ENCODE measurements around the gene LHPP. TPM values are rescaled to one million over a fixed set of nuclear protein-coding genes. Genes with fewer than 3 reads are reported as not detected.

LHPP gene
- total and polyA plus RNA-seq, 2 experiments from 2014 or later = 19.1 to 40.6 TPM

- TF ChIP-seq, protein P1, sequence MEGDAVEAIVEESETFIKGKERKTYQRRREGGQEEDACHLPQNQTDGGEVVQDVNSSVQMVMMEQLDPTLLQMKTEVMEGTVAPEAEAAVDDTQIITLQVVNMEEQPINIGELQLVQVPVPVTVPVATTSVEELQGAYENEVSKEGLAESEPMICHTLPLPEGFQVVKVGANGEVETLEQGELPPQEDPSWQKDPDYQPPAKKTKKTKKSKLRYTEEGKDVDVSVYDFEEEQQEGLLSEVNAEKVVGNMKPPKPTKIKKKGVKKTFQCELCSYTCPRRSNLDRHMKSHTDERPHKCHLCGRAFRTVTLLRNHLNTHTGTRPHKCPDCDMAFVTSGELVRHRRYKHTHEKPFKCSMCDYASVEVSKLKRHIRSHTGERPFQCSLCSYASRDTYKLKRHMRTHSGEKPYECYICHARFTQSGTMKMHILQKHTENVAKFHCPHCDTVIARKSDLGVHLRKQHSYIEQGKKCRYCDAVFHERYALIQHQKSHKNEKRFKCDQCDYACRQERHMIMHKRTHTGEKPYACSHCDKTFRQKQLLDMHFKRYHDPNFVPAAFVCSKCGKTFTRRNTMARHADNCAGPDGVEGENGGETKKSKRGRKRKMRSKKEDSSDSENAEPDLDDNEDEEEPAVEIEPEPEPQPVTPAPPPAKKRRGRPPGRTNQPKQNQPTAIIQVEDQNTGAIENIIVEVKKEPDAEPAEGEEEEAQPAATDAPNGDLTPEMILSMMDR (IDR thresholded peaks at IDR 0.05; ENCODE audit: low read depth, low read length) = no peak
- Histone ChIP-seq H3K4me3 (no peak overlapping the region), H3K27me3 (peaks cover 51% of the 10 kb centered on the region), H3K4me1 (ENCODE audit: low read depth) (no peaks in the 10 kb centered on the region), H3K9me3 (ENCODE audit: low read depth) (no peaks in the 10 kb centered on the region), H3K27ac (no peak overlapping the region), H3K36me3 (no peaks in the 10 kb centered on the region)
- no peak for DNase-seq (ENCODE audit: low read depth in 1 of 2, low spot score in 1 of 2)
Observed at GRCh38 chr10:124455441-124455840, 6.2 kb upstream of the LHPP start.

- Histone ChIP-seq H3K4me1 (ENCODE audit: low read depth) (no peaks in the 10 kb centered on the region), H3K4me3 (no peak overlapping the region), H3K27ac (no peak overlapping the region), H3K36me3 (no peaks in the 10 kb centered on the region), H3K27me3 (peaks cover 24% of the 10 kb centered on the region), H3K9me3 (ENCODE audit: low read depth) (no peaks in the 10 kb centered on the region)
- TF ChIP-seq, protein P1 (IDR thresholded peaks at IDR 0.05; ENCODE audit: low read depth, low read length) = no peak
- no peak for DNase-seq (ENCODE audit: low read depth in 1 of 2, low spot score in 1 of 2)
Observed at GRCh38 chr10:124458473-124458872, 3.1 kb upstream of the LHPP start.

DNA sequence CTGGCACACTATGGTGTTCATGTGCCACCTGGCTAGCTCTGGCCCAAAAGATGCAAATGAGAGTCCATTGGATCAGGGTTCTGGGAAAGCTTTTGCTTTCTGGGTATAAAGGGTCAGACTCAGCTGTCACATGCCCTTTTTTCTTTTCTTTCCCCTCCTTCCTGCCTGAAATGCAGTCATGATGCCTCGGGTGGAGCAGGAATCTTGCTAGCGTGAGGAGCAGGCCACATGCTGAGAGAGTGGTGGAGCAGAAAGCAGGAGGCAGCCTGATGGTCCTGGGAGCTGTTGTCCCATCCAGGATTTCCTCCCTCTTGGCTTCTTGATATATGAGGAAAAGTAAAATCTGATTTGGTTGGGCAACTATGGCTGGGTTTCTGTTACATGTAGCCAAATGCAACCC lies 2.7 kb upstream of the LHPP start:
- Histone ChIP-seq H3K4me1 (ENCODE audit: low read depth) (peaks cover under 1% of the 10 kb centered on the region), H3K27ac (no peak overlapping the region), H3K36me3 (no peaks in the 10 kb centered on the region), H3K27me3 (peaks cover 20% of the 10 kb centered on the region), H3K4me3 (no peak overlapping the region), H3K9me3 (ENCODE audit: low read depth) (no peaks in the 10 kb centered on the region)
- TF ChIP-seq, protein P1 (IDR thresholded peaks at IDR 0.05; ENCODE audit: low read depth, low read length) = no peak
- DNase-seq (ENCODE audit: low read depth in 1 of 2, low spot score in 1 of 2) = no peak

DNA sequence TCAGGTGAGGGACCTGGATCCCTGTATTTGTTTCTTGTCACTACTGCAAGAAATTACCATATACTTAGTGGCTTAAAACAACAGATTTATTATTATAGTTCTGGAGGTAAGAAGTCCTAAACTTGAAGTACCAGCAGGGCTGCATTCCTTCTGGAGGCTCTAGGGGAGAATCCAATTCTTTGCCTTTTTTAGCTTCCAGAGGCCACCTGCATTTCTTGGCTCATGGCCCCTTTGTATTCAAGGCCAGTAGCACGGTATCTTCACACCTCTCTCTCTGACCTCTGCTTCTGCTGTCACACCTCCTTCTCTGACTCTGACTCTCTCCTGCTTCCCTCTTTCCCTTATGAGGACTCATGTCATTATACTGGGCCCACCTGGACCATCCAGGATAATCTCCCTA lies 2.2 kb upstream of the LHPP start:
- no peak overlapping the region for H3K4me3 ChIP-seq
- H3K36me3 ChIP-seq = no peaks in the 10 kb centered on the region
- no peaks in the 10 kb centered on the region for H3K9me3 ChIP-seq (ENCODE audit: low read depth)
- H3K27me3 ChIP-seq = peaks cover 15% of the 10 kb centered on the region
- TF ChIP-seq, protein P1 (IDR thresholded peaks at IDR 0.05; ENCODE audit: low read depth, low read length) = no peak
- peaks cover 6% of the 10 kb centered on the region for H3K4me1 ChIP-seq (ENCODE audit: low read depth)
- no peak overlapping the region for H3K27ac ChIP-seq
- DNase-seq (ENCODE audit: low read depth in 1 of 2, low spot score in 1 of 2) = no peak

- H3K27me3 ChIP-seq = peaks cover 7% of the 10 kb centered on the region
- H3K4me1 ChIP-seq (ENCODE audit: low read depth) = peaks cover 13% of the 10 kb centered on the region
- H3K4me3 ChIP-seq = no peak overlapping the region
- H3K9me3 ChIP-seq (ENCODE audit: low read depth) = no peaks in the 10 kb centered on the region
- H3K27ac ChIP-seq = no peak overlapping the region
- TF ChIP-seq, protein P1 (IDR thresholded peaks at IDR 0.05; ENCODE audit: low read depth, low read length) = no peak
- no peak for DNase-seq (ENCODE audit: low read depth in 1 of 2, low spot score in 1 of 2)
- no peaks in the 10 kb centered on the region for H3K36me3 ChIP-seq
Observed at GRCh38 chr10:124460144-124460543, 1.5 kb upstream of the LHPP start.

- Histone ChIP-seq H3K36me3 (no peaks in the 10 kb centered on the region), H3K4me3 (peak overlapping the region; percentile 91), H3K27ac (no peak overlapping the region), H3K4me1 (ENCODE audit: low read depth) (peaks cover 25% of the 10 kb centered on the region), H3K27me3 (no peaks in the 10 kb centered on the region), H3K9me3 (ENCODE audit: low read depth) (no peaks in the 10 kb centered on the region)
- TF ChIP-seq, protein P1 (IDR thresholded peaks at IDR 0.05; ENCODE audit: low read depth, low read length) = no peak
- no peak for DNase-seq (ENCODE audit: low read depth in 1 of 2, low spot score in 1 of 2)
Observed at GRCh38 chr10:124462348-124462695, 699 bp downstream of the LHPP start.
